Loucy (cell line): ENCODE data around the gene FGFR3.

Experiments used
- H2AFZ ChIP-seq: fragments of 200-600 bp; sonication (generic); 2 replicates; pipeline ENCODE4 v1.6.0; 2016; ENCODE audit warnings: antibody characterized with exemption, mild to moderate bottlenecking, low read length, moderate library complexity
- H3F3A ChIP-seq: fragments of 200-600 bp; 2 replicates; pipeline ENCODE4 v1.6.0; 2016; ENCODE audit warnings: antibody characterized with exemption, low read depth, mild to moderate bottlenecking
- H3K27me3 ChIP-seq: fragments of 200-600 bp; sonication (generic); 2 replicates; pipeline ENCODE4 v1.6.1; 2014; ENCODE audit warnings: low read length, mild to moderate bottlenecking; ENCODE audit not compliant: insufficient read depth, poor library complexity, severe bottlenecking
- H3K36me3 ChIP-seq: fragments of 200-600 bp; sonication (generic); 2 replicates; pipeline ENCODE4 v1.6.1; 2016; ENCODE audit warnings: low read length; ENCODE audit not compliant: insufficient read depth
- H3K4me1 ChIP-seq: fragments of 200-600 bp; sonication (generic); 2 replicates; pipeline ENCODE4 v1.5.1; 2014; ENCODE audit warnings: low read length, mild to moderate bottlenecking; ENCODE audit not compliant: insufficient read depth, poor library complexity, severe bottlenecking
- H3K4me2 ChIP-seq: fragments of 200-600 bp; sonication (generic); 2 replicates; pipeline ENCODE4 v1.6.0; 2014; ENCODE audit warnings: antibody characterized with exemption, low read length, low read depth, mild to moderate bottlenecking; ENCODE audit not compliant: poor library complexity, severe bottlenecking
- H3K4me3 ChIP-seq: fragments of 200-600 bp; sonication (generic); 2 replicates; pipeline ENCODE4 v1.5.1; 2014; ENCODE audit warnings: low read length, mild to moderate bottlenecking, mixed read lengths; ENCODE audit not compliant: poor library complexity, severe bottlenecking
- H3K79me2 ChIP-seq: fragments of 200-600 bp; sonication (generic); 2 replicates; pipeline ENCODE4 v1.6.1; 2014; ENCODE audit warnings: low read length; ENCODE audit not compliant: insufficient read depth
- H3K9ac ChIP-seq: fragments of 200-600 bp; sonication (generic); 2 replicates; pipeline ENCODE4 v1.6.0; 2014; ENCODE audit warnings: mild to moderate bottlenecking, low read depth, low read length, moderate library complexity; ENCODE audit not compliant: poor library complexity, severe bottlenecking
- H3K9me2 ChIP-seq: fragments of 200-600 bp; sonication (generic); replicated peaks from 2 replicates; pipeline ENCODE4 v1.6.1; 2016; ENCODE audit warnings: low read depth, low read length, mixed read lengths
- H3K9me3 ChIP-seq: fragments of 200-600 bp; sonication (generic); 2 replicates; pipeline ENCODE4 v1.6.1; 2014; ENCODE audit warnings: mild to moderate bottlenecking, antibody characterized with exemption, low read length, low read depth; ENCODE audit not compliant: insufficient read depth
- H4K20me1 ChIP-seq: fragments of 200-600 bp; sonication (generic); 2 replicates; pipeline ENCODE4 v1.6.0; 2014; ENCODE audit warnings: antibody characterized with exemption, low read length, mild to moderate bottlenecking; ENCODE audit not compliant: insufficient read depth, poor library complexity, severe bottlenecking
- CTCF ChIP-seq: fragments of 200-600 bp; sonication (generic); conservative IDR thresholded peaks from 2 replicates; pipeline ENCODE4 v1.5.1; 2014; ENCODE audit warnings: mild to moderate bottlenecking, antibody characterized with exemption, low read length
- EZH2phosphoT487 ChIP-seq: fragments of 200-600 bp; IDR thresholded peaks from 2 replicates; pipeline ENCODE4 v1.6.1; 2018; ENCODE audit warnings: antibody characterized with exemption, mild to moderate bottlenecking, moderate library complexity, borderline replicate concordance

Gene FGFR3

GRCh38 chr4:1856943-1857699, 64.0 kb downstream of the FGFR3 start:
- H3K4me1 ChIP-seq = peaks cover 32% of the 10 kb centered on the region
- H3K79me2 ChIP-seq = peaks cover 50% of the 10 kb centered on the region

GRCh38 chr4:1857931-1858330, 64.8 kb downstream of the FGFR3 start:
- H4K20me1 ChIP-seq = peaks cover 20% of the 10 kb centered on the region
- peaks cover 42% of the 10 kb centered on the region for H3K79me2 ChIP-seq
- H3K4me1 ChIP-seq = peaks cover 24% of the 10 kb centered on the region
- TF ChIP-seq CTCF (no peak), EZH2phosphoT487 (no peak)
- H3K9me2 ChIP-seq = no peaks in the 10 kb centered on the region
- no peak overlapping the region for H2AFZ ChIP-seq
- no peak overlapping the region for H3K4me3 ChIP-seq
- H3K9me3 ChIP-seq = no peaks in the 10 kb centered on the region
- no peaks in the 10 kb centered on the region for H3K27me3 ChIP-seq
- H3K9ac ChIP-seq = peak overlapping the region; percentile 72
- no peaks in the 10 kb centered on the region for H3K36me3 ChIP-seq
- H3F3A ChIP-seq = no peaks in the 10 kb centered on the region
- peak overlapping the region; percentile 79 for H3K4me2 ChIP-seq

More at GRCh38 chr4:1856943-1857699, 64.0 kb downstream of the FGFR3 start:
- Histone ChIP-seq H3K4me2 (peak overlapping the region; percentile 79), H3F3A (no peaks in the 10 kb centered on the region), H3K9ac (peak overlapping the region; percentile 72), H2AFZ (peak overlapping the region; percentile 74; the same call in 1 of the 2 replicates), H3K9me3 (no peaks in the 10 kb centered on the region), H4K20me1 (peaks cover 25% of the 10 kb centered on the region), H3K4me3 (peak overlapping the region; percentile 97), H3K36me3 (no peaks in the 10 kb centered on the region), H3K27me3 (no peaks in the 10 kb centered on the region), H3K9me2 (no peaks in the 10 kb centered on the region)
- TF ChIP-seq CTCF (no peak), EZH2phosphoT487 (no peak)
